ENCODE measurements around the gene RNF214.

Gene RNF214

GRCh38 chr11:117289795-117290194 lies 57.3 kb downstream of the RNF214 start:
- no peak for DNase-seq

DNA sequence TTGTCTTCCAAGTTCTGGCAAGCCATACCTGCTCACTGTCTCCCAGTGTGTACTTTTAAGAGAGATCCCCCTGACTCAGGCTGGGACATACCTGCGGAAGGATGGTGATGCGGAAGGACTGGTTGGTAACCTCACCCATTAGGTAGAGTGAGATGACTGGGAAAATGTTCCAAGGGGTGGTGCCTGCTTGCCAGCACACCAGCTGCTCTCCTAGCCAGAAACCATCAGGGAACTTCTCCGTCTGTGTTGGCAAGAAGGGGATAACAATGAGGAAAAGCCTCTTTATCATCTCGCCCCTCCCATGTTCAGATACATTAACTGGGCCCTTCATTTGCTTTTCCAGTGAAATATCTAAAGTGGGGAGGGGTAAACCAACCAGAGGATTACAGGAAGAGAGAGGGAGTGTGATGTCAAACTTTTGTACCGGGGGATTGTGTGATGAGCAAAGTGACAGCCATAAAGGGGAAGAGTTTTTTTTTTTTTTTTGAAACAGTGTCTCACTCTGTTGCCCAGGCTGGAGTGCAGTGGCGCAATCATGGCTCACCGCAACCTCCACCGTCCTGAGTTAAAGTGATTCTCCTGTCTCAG lies 58.4 kb downstream of the RNF214 start, which contains the start of gene BACE1-AS:
Gene BACE1-AS, plus strand, starts transcription at position 538 of the 588 bp plus-strand sequence.
- no peak for DNase-seq

DNA sequence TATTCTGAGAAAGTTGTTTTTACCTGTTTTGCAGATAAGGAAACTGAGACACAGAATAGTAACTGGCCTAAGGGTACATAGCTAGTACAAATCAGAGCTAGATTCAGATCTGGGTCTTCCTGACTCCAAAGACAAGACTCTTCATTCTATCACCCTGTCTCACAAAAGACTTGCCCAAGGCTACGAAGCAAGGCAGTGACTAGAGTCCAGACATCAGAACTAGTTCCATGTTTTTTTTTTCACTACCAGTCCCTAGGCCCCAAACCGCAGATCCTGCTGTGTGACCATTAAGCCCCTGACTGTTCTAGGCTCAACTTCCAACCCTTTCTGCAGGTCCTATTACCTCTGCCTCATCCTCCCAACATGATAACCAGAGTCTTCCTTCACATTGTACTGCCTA lies 60.1 kb downstream of the RNF214 start:
- no peak for DNase-seq

- DNase-seq, result no peak
Measured at GRCh38 chr11:117295438-117296137, 63.1 kb downstream of the RNF214 start.

DNA sequence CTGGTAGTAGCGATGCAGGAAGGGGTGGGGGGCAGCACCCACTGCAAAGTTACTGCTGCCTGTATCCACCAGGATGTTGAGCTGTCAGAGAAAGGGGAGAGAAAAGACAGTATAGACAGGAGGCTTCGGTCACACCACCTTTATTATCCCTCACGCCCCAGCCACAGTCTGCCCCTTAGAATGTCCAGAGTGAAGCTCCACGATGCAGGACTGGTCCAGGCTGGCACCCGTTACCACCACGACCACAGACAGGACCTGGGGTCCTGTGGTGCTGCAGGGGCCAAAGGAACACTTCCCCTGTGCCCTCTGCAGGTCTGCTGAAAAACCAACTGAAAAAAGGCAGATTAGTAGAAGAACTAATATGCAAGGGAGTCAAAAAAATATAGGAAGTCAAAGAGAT lies 64.4 kb downstream of the RNF214 start:
- no peak for DNase-seq

GRCh38 chr11:117298195-117298594 lies 65.7 kb downstream of the RNF214 start:
- DNase-seq, result no peak

- no peak for DNase-seq
Measured at GRCh38 chr11:117299351-117300282, 67.1 kb downstream of the RNF214 start.

DNA sequence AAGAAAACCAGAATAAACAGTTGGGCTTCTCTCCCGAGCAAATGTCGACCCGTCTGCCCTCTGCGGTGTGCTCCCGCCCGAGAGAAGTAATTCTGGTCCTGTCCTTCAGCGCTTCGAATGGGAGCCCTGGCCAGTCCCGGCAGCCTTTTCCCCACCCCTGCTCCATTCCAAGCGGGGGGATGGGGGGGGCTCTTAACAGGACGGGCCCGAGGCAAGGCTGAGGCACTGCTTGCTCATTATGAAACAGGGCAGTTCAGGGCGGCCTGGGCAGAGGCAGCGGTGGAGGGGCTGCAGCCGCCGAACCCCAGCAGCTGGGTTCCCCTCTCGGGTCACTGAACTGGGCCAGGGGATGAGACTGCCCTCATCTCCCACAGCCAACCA lies 67.8 kb downstream of the RNF214 start:
- no peak for DNase-seq

GRCh38 chr11:117300773-117301172 lies 68.3 kb downstream of the RNF214 start:
- no peak for DNase-seq

- DNase-seq, result no peak
Measured at GRCh38 chr11:117302228-117302627, 69.8 kb downstream of the RNF214 start.

DNA sequence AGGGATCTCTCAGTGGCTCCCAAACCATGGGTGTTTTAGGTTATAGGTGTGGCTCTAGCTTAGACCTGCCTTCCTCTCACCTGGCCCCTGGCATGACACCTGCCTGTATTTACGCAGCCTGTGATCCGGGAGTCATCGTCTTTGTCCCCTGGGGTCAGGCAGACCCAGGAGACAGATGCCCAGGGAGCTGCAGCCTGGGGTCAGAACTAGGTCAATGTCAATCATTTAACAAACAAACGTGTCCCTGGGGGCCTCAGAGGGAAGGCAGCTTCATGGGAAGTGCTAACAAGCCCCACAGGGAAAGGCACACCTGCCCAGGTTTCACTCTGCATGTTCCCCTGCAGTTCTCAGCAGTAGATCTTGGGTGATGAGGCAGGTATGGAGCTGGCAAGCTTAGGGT lies 70.6 kb downstream of the RNF214 start:
- no peak for DNase-seq

GRCh38 chr11:117303646-117304315 lies 71.3 kb downstream of the RNF214 start:
- DNase-seq, result no peak

DNA sequence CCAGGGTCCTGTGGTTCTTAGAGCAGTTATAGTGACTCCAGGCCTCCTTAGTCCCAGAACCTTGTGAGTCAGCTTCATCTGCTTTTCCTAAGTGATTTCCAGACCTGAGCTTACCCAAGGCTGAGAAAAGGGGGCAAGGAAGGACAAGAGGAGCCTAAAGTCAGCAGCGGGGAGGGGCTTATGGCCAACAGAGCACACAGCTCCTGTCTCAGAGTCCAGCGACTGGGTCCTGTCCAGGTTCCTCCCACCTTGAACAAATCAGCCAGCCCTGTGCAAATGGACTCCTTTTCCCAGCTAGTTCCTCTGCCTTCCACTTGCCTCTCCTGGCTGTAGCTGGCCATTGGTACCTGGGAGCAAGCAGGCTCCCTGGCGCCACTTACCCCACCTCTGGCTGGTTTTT lies 72.7 kb downstream of the RNF214 start:
- DNase-seq, result no peak

- no peak for DNase-seq
Measured at GRCh38 chr11:117309310-117309709, 76.8 kb downstream of the RNF214 start.

DNA sequence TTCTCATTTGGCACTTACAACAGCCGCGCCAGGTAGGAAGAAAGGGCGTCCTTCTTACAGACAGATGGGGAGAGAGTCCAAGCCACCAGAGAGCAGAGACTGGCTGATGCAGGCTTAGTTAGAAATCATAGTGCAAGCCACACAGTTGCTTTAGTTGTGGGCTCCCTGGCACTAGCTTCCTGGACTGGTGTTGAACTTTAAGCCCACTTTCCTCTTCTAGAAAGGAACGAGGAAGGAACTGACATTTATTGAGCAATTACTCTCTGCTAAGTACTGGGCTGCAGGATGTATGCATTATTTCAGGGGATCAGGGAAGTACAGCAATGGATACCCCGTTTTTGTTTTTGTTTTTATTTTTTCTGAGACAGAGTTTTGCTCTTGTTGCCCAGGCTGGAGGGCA lies 80.6 kb downstream of the RNF214 start:
- DNase-seq, result no peak

DNA sequence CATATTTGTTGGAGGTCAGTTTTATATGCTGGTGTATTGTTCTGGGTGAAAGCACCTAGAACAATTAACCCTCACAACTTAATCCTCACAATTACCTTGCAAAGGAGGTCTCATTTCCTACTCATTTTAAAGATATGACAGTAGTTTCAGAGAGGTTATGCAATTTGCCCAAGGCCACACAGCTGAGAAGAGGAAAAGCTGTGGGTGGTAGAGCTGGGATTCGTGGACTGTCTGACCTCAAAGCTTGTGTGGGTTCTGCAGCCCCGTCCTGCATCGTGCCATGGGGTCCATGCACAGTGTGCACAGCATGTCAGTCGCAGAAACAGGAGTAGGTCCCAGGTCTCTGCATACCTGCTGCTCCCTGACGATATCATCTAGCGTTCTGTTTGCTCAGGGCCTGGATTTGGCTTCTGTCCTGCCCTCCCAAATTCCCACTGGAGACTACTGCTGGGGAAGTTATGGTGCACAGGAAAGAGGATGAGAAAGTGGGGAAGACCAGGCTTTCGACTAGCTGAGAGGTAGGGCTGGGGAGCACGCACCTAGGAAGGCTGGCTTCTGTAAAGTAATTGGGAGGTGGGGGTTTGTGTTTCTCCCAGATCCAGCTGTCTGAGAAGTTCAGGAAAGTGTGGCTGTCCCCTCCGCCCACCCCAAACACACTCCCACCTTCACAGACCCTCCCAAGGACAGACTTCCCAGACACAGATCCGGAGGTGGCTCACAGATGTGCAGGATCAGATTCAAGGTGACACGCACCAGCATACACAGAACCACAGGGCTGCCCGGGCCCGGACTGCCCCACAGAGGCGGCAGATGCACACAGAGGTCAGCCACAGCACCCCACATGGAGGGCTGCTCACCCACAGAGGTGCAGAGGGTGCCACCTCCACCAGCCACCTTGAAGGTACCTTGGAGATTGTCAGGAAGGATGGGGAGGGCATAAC lies 81.6 kb downstream of the RNF214 start:
- DNase-seq, result no peak

DNA sequence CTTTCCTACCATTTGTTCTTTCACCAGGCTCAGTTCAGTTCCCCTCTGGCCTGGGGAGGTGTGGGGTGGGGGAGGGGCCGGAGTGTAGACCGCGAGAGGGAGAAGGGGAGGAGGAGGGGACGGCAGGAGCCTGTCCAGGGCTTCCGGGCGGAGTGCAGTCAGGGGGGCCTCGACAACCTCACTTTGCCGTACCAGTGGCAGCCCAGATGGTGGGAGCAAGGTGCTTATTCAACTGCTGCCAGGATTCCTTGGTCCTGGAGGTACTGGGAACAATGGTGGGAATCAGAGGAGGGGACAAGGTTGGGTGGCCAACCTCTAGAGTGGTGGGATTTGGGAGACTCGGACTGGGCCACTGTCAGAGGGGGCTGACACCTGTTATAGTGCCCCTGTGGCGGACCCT lies 82.4 kb downstream of the RNF214 start:
- DNase-seq, result no peak

DNA sequence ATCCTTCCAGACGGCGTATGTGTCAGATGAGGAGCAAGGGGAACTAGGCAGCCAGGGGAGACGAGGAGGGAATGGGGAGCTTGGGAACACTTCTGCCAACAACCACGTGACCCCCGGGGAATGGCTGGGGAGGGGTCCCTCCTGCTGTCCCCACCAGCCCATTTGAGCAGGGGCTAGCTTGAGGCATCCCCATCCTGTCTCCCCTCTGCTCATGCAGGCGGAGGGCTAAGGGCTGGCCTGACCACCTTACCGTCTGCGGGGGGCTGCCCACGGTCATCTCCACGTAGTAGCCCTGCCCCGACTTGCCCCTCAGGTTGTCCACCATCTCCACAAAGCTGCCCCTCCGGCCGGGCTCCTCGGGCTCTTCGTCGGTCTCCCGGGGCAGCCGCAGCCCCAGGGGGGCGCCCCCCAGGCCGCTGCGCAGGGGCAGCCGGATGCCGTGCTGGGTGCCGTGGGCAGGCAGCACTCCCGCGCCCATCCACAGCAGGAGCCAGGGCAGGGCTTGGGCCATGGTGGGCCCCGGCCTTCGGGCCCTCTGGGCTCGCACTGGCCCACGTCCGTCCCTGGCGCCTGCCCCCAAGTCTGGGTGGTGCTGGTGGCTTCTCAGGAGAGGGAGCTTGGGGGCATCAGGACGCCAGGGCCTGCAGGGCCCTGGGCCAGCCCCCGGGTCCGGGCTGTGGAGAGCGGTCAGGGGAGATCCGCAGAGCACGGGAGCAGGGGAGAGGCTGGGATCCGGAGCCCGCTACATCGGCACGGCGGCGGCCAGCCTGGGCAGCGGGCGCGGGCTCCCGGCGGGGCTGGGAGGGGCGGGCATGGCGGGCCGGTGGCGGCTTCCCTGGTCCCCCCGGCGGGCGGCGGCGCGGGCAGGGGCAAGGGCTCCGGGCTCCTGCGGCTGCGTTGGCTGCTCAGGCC lies 83.1 kb downstream of the RNF214 start:
- peak; percentile 4 for DNase-seq

- DNase-seq, result peak; percentile 18
Measured at GRCh38 chr11:117316197-117316961, 83.9 kb downstream of the RNF214 start, which contains the start of gene BACE1. TSS of gene BACE1 (minus strand) at chr11:117316256. CDS start at chr11:117315795, 461 bp downstream.

DNA sequence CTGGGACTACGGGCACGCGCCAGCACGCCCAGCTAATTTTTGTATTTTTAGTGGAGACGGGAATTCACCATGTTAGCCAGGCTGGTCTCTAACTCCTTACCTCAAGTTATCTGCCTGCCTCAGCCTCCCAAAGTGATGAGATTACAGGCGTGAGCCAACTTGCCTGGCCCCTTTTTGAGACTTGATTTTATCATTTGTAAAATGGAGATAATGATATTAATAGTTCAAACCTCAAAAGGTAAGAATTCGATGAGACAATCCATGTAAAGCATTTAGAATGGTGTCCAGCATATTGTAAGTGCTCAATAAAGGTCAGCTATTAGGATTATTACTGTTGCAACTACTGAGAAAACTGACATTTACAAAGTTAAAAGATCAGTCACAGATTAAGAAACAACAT lies 86.3 kb downstream of the RNF214 start:
- DNase-seq, result no peak
